HK-2 (cell line): Measurements from ENCODE around the gene SCML2.
"Not testable (repeated sequence)": the region's sequence is repeated elsewhere in the genome, so short reads cannot be mapped to it uniquely, and the experiment has no call there.

Experiments
- DNase-seq: peaks from one replicate; pipeline ENCODE4 v3.0.0-alpha.2; 2018; ENCODE audit not compliant: unreplicated experiment

Gene SCML2

DNA sequence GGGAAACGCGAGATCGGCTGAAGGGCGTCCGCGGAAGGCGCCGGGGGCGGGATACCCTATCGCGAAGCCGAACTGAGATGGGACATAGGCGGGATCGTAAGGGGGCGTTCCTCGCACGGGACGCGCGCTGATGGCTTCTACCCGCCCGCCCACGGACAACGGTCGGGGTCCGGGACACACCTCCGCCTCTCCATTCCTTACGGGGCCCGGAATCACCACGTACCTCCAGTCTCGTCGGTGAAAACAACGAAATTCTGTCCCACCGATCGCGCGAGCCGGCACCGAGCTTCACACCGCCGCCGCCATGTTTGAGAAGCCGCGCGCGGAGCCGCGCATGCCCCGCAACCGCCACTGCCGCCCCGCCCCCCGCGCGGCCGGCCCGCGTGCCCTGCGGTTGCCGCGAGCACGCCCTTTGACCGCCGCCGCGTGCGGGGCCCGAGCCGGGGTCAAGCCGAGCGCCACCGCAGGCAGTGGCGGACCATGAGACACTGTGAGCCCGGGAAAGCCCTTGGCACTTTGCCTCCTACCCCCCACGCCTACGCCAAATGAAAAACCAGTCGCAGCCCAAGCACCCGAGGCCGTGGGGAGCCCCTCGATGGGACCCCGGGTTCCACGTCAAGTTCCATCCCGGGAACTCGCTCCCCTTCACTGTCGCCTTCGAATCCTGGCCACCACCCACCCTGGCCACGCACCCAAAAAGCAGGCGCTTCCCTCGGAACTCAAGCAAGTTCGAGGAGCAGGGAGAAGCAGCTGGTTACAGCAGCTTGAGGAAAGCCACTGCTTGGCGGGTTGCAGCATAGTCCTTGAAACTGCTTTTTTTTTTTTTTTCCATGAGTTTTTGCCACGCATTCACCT lies at the start of gene SCML2:
TSS of gene SCML2 (minus strand) at position 320 of the 855 bp plus-strand sequence. CDS start 20,617 bp downstream, outside the sequence.
- peak; percentile 45 for DNase-seq

- DNase-seq = no peak
Measured at GRCh38 chrX:18401848-18402213, 47.3 kb upstream of the SCML2 start.

GRCh38 chrX:18394477-18394876 lies 40.0 kb upstream of the SCML2 start:
- no peak for DNase-seq

DNA sequence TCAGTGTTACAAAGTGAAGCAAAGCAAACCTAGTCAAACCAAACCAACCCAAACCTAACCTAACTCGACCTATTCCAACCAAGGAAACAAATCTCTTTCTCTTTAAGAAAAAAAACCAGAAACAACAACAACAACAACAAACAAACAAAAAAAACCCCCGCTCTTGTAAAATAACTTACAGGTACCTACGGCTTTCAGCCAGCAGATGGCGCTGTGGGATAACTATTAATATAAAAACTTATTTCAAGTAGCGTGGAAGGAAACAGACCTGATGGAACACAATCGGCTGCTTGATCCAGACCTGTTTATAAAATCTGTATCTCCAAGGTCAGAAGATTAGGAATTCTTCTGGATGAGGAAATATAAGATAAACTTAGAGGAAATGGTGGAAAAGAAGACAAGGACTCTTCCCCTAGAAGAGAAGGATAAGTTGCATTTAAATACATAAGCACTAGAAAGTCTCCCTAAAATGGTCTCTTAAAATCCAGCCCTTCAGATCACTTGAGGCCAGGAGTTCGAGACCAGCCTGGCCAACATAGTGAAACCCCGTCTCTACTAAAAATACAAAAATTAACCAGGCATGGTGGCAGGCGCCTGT lies 36.6 kb upstream of the SCML2 start:
- peak; percentile 44 for DNase-seq

GRCh38 chrX:18389966-18390365 lies 35.5 kb upstream of the SCML2 start:
- DNase-seq = no peak

DNA sequence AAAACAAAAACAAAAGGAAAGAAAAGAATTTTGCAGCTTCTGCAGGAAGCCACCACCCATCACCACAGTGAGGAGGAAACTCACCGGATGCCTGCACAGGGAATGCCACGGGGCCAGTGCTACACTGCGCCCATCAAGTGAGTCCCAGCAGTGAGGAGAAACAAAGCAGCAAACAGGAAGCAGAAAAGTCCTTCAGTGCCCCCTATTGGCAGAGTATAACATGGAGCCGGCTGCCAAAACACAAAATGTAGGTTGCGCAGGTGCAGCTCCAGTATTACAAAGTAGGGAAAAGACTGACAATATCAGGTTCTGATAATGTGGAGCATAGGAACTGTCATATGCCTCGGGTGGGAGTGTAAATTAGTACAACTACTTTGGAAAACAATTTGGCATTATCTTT lies 23.3 kb upstream of the SCML2 start:
- DNase-seq = peak; percentile 25

DNA sequence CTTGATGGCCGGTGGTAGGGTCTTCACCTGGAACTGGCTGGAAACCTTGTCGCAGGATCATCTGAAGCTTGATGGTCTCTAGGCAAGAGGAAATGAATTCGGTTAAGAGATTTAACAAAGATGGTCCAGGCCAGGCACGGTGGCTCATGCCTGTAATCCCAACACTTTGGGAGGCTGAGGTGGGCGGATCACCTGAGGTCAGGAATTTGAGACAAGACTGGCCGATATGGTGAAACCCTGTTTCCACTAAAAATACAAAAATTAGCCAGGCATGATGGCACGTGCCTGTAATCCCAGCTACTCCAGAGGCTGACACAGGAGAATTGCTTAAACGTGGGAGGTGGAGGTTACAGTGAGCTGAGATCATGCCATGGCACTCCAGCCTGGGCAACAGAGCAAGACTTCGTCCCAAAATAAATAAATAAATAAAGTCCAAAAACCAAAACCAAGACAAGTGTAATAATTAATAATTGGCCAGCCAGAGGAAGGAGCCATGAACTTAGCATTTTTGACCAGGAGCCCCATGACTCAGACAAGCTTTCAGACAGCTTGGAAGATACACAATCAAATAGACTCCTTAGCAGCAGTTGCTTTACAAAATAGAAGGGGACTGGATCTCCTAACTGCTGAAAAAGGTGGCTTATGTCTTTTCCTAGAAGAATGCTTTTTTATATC lies 20.8 kb upstream of the SCML2 start:
- not testable (repeated sequence) for DNase-seq

DNA sequence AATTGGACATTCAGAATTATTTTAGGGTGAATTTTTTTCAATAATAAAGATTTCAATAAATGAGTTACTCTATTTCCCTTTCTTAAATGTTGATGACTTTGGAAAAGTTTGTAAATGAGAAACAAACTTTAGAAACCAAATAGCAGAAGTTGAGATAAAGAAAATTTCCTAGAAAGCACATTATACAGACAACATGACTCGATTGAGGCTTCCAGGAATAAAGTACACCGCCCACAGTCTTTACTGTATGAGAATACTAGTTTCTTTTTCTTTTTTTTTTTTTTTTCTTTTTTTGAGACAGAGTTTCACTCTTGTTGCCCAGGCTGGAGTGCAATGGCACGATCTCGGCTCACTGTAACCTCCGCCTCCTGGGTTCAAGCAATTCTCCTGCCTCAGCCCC lies 14.6 kb upstream of the SCML2 start:
- DNase-seq = not testable (repeated sequence)

GRCh38 chrX:18368402-18368801 lies 13.9 kb upstream of the SCML2 start:
- DNase-seq = no peak

DNA sequence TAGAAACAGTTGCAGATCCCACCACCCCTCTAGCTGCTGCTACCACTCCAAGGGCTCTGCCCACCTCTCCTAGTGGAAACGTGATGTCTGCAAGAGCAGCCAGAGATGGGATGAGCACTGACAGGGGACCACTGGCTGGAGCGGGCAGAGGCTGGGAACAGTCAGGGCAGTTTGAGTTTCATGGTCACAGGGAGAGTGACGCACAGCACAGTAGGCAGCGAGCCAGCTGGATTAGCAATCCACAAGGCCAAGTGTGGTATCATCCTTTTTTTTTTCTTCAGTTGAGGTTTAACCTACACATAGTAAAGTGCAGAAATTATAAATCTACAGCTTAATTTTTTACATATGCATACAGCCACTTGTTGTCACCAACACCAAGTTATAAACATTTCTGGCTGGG lies 6.4 kb upstream of the SCML2 start:
- no peak for DNase-seq

DNA sequence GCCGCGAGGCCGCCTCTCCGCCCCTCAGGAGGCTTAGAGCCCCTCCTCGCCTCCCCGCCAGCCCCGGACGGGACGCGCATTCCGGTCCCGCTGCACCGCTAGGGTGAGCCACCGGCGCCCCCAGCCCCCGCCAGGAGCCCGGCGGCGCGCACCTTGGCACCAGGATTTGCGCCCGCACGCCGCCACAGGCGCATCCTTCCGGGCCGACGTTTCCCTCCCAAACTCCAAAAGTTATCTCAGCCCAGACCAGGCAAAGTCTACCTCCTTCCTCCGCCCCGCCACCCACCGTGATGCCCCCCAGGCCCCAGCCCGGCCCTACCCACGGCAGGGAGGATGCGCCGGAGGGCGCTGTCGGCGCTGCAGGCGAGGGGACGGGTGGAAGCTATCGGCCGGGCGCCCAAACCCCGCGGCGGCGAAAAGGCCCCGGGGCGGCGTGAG lies 538 bp downstream of the SCML2 start:
- DNase-seq = peak; percentile 30

GRCh38 chrX:18351784-18352183 lies 2.7 kb downstream of the SCML2 start:
- no peak for DNase-seq

- DNase-seq = no peak
Measured at GRCh38 chrX:18348047-18348446, 6.4 kb downstream of the SCML2 start.

DNA sequence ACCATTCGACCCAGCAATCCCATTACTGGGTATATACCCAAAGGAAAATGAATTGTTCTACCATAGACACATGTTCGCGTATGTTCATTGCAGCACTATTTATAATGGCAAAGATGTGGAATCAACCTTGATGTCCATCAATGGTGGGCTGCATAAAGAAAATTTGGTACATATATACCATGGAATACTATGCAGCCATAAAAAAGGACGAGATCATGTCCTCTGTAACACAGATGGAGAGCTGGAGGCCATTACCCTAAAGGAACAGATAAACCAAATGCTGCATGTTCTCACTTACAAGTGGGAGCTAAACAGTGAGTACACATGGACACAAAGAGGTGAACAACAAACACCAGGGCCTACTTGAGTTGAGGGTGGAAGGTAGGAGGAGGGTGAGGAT lies 45.1 kb downstream of the SCML2 start:
- no peak for DNase-seq

- DNase-seq = no peak
Measured at GRCh38 chrX:18297251-18297650, 57.2 kb downstream of the SCML2 start.

DNA sequence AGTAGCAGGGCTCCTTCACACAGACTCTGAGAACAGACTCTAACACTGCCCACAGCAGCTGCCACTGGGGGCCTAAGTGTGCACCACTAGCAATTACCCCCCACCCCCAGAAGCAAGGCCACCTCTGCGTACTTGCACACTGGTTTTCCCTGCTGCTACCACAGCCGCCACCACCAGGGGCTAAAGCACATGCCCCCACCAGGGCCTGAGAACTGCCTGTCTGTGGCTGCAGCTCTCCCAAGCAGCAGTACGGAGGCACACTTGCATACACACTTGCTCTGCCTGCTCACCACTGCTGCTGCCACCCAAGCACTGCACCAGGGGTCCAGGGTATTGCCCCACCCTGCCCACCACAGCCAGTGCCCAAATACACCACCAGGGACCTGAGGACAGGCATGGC lies 59.6 kb downstream of the SCML2 start:
- DNase-seq = no peak

GRCh38 chrX:18291006-18291545 lies 63.4 kb downstream of the SCML2 start:
- no peak for DNase-seq

GRCh38 chrX:18290200-18290599 lies 64.3 kb downstream of the SCML2 start:
- no peak for DNase-seq

DNA sequence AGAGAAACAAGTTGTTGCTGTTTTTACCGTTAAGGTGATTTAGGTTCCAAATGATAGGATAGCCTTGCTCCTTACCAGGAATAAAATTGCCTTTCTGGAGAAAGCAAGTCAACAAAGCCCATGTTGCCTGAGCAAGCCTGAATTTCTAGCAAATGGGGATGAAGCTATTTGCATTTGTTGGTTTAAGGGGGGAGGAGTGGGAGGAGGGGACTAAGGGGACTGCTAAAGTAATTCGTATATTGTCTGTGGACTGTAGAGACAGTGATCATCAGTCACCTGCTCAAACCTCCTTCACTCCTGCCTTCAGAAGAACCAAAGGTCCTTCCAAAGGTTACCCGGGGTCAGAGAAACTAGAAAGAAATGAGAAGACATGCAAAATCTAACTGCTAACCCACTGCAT lies 65.8 kb downstream of the SCML2 start:
- no peak for DNase-seq

DNA sequence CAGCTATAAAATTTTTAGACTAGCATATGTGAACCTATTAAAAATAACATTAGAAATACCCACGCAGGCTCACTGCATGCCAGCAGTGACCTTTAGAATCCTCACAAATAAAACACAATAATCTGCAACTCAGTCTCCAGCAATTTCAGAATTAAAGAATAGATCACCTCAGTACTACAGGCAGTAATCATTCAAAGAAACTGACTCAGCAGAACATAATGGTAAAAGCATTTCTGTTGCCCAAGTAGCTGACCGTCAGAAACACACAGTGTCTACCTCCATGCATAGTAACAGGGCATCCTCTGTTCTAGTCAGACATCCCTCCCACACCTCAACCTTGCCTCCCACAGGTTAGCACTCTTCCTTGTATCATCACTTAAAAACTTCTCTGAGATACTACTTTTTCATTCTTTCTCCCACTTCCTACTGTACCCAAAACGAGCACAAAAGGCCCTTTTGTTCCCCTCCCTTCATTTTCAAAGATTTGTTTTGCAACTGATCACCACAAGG lies 68.1 kb downstream of the SCML2 start:
- DNase-seq = no peak

GRCh38 chrX:18278449-18278848 lies 76.0 kb downstream of the SCML2 start:
- no peak for DNase-seq

GRCh38 chrX:18272222-18272621 lies 82.3 kb downstream of the SCML2 start:
- no peak for DNase-seq
